ENCODE results near the gene FBXO28.

- TF ChIP-seq CTCF (conservative IDR thresholded peaks at IDR 0.05) (no peak), ZFX (IDR thresholded peaks at IDR 0.05) (no peak)
Measured at GRCh38 chr1:224205438-224205840, 91.5 kb downstream of the FBXO28 start.

Data from C4-2B (cell line).